H1 (cell line): ENCODE measurements around the gene PDE8B. TPM values are rescaled to one million over a fixed set of nuclear protein-coding genes. Genes with fewer than 3 reads are reported as not detected.

Experiments used
- CTCF ChIA-PET: fragments of 300-600 bp; sonication (Branson Sonifier 250); formaldehyde crosslinking; loops from one replicate; lab custom pipeline; 2021; ENCODE audit not compliant: partially characterized antibody; lab: Charles Lee
- POLR2A ChIA-PET: fragments of 300-600 bp; sonication (Branson Sonifier 250); formaldehyde crosslinking; loops from one replicate; lab custom pipeline; 2021; ENCODE audit warnings: inconsistent platforms; ENCODE audit not compliant: partially characterized antibody; lab: Charles Lee
- DNase-seq, 2 experiments: peaks; one replicate each; pipeline versions ENCODE4 v3.0.0 to v3.0.0-alpha.2; 2010 to 2022; ENCODE audit warnings: low spot score in 2 of 2, low read depth in 1 of 2, mixed read lengths in 1 of 2
- FAIRE-seq: peaks from 2 replicates; lab custom pipeline; 2011; peaks lifted over from hg19 to GRCh38; lab: Jason Lieb, UNC
- H2AFZ ChIP-seq: 2 replicates; pipeline ENCODE4 v1.8.1; 2012; ENCODE audit warnings: low read length, inconsistent platforms
- H2AK5ac ChIP-seq: 2 replicates; pipeline ENCODE4 v1.6.1; 2013; ENCODE audit warnings: low read depth, low read length
- H2BK120ac ChIP-seq: replicated peaks from 2 replicates; pipeline ENCODE3; 2013; ENCODE audit warnings: low read depth, low read length, inconsistent platforms
- H2BK12ac ChIP-seq: 2 replicates; pipeline ENCODE4 v1.6.1; 2013; ENCODE audit warnings: low read depth, low read length
- H2BK15ac ChIP-seq: 2 replicates; pipeline ENCODE4 v1.6.1; 2013; ENCODE audit warnings: low read length
- H2BK20ac ChIP-seq: 2 replicates; pipeline ENCODE4 v1.6.1; 2013; ENCODE audit warnings: low read length
- H2BK5ac ChIP-seq: 2 replicates; pipeline ENCODE4 v1.6.1; 2013; ENCODE audit warnings: low read depth, low read length
- H3K14ac ChIP-seq: 2 replicates; pipeline ENCODE4 v1.6.1; 2013; ENCODE audit warnings: inconsistent platforms; ENCODE audit not compliant: insufficient read length
- H3K18ac ChIP-seq: 2 replicates; pipeline ENCODE4 v1.6.1; 2013; ENCODE audit warnings: low read length; ENCODE audit errors: extremely low read depth
- H3K23ac ChIP-seq: 2 replicates; pipeline ENCODE4 v1.6.1; 2013; ENCODE audit warnings: inconsistent platforms; ENCODE audit not compliant: insufficient read length
- H3K23me2 ChIP-seq: 2 replicates; pipeline ENCODE4 v1.6.1; 2013; ENCODE audit warnings: low read depth, low read length
- H3K27ac ChIP-seq: 2 replicates; pipeline ENCODE4 v1.6.1; 2011; ENCODE audit warnings: low read depth, low read length, inconsistent platforms
- H3K27me3 ChIP-seq, 4 experiments: replicated peaks in 1 of 4; 1 replicate in 1 of 4; 2 replicates in 3 of 4; pipeline versions ENCODE4 v1.6.1 to v1.8.1; 2011 to 2013; ENCODE audit warnings: low read length in 3 of 4, mild to moderate bottlenecking in 3 of 4, inconsistent platforms in 2 of 4, mixed read lengths in 2 of 4, moderate library complexity in 1 of 4; ENCODE audit not compliant: control insufficient read depth in 3 of 4, insufficient read depth in 3 of 4; ENCODE audit errors: extremely low read depth in 1 of 4
- H3K36me3 ChIP-seq, 4 experiments: 2 replicates each; pipeline versions ENCODE4 v1.6.1 to v1.8.1; 2011 to 2013; ENCODE audit warnings: mild to moderate bottlenecking in 4 of 4, low read length in 3 of 4, moderate library complexity in 2 of 4, control low read depth in 1 of 4, inconsistent platforms in 1 of 4; ENCODE audit not compliant: insufficient read depth in 4 of 4, control insufficient read depth in 2 of 4
- H3K4ac ChIP-seq: replicated peaks from 2 replicates; pipeline ENCODE3; 2013; ENCODE audit warnings: low read length, low read depth, mixed read lengths, inconsistent platforms; ENCODE audit not compliant: insufficient read length
- H3K4me1 ChIP-seq, 4 experiments: replicated peaks in 1 of 4; 1 replicate in 1 of 4; 2 replicates in 3 of 4; pipeline versions ENCODE4 v1.6.1 to v1.8.1; 2011 to 2013; ENCODE audit warnings: low read length in 3 of 4, inconsistent platforms in 2 of 4, mixed read lengths in 1 of 4; ENCODE audit not compliant: insufficient read depth in 4 of 4, control insufficient read depth in 3 of 4
- H3K4me2 ChIP-seq, 2 experiments: 2 replicates each; pipeline versions ENCODE4 v1.6.1 to v1.8.1; 2011 to 2013; ENCODE audit warnings: low read depth in 2 of 2, low read length in 2 of 2, control low read depth in 1 of 2, inconsistent platforms in 1 of 2, mild to moderate bottlenecking in 1 of 2; ENCODE audit not compliant: insufficient read depth in 1 of 2
- H3K4me3 ChIP-seq, 4 experiments: fragments of 200-600, 300-600 bp in 1 of 4; sonication (generic), shearing (Covaris generic), sonication (Bioruptor Twin) in 1 of 4; 2 replicates each; pipeline versions ENCODE4 v1.5.1 to v1.8.1; 2011 to 2016; ENCODE audit warnings: low read length in 4 of 4, low read depth in 3 of 4, control low read depth in 2 of 4, inconsistent platforms in 2 of 4, mild to moderate bottlenecking in 2 of 4, mixed read lengths in 1 of 4, moderate library complexity in 1 of 4; ENCODE audit not compliant: insufficient read depth in 2 of 4; ENCODE audit errors: extremely low read depth in 1 of 4
- H3K56ac ChIP-seq: replicated peaks from 2 replicates; pipeline ENCODE3; 2013; ENCODE audit warnings: low read depth, mild to moderate bottlenecking, mixed read lengths, low read length, inconsistent platforms; ENCODE audit not compliant: insufficient read length
- H3K79me1 ChIP-seq: 2 replicates; pipeline ENCODE4 v1.6.1; 2013; ENCODE audit warnings: low read depth, low read length, control low read depth
- H3K79me2 ChIP-seq, 2 experiments: 2 replicates each; pipeline versions ENCODE4 v1.6.1 to v1.8.1; 2012 to 2013; ENCODE audit warnings: low read length in 2 of 2, mild to moderate bottlenecking in 2 of 2, inconsistent platforms in 1 of 2; ENCODE audit not compliant: insufficient read depth in 2 of 2, control insufficient read depth in 1 of 2
- H3K9ac ChIP-seq, 4 experiments: replicated peaks in 1 of 4; 1 replicate in 1 of 4; 2 replicates in 3 of 4; pipeline versions ENCODE4 v1.6.1 to v1.8.1; 2011 to 2013; ENCODE audit warnings: low read depth in 3 of 4, low read length in 3 of 4, control low read depth in 2 of 4, mild to moderate bottlenecking in 2 of 4, moderate library complexity in 2 of 4, inconsistent platforms in 1 of 4; ENCODE audit errors: extremely low read depth in 1 of 4
- H3K9me3 ChIP-seq, 2 experiments: 2 replicates each; pipeline versions ENCODE4 v1.6.1 to v1.8.1; 2012 to 2013; ENCODE audit warnings: mild to moderate bottlenecking in 2 of 2, moderate library complexity in 2 of 2, control low read depth in 1 of 2, inconsistent platforms in 1 of 2, low read depth in 1 of 2, low read length in 1 of 2, mixed read lengths in 1 of 2; ENCODE audit not compliant: insufficient read depth in 2 of 2
- H4K20me1 ChIP-seq, 2 experiments: replicated peaks in 1 of 2; 2 replicates each; pipeline versions ENCODE3 to v1.8.1; 2011 to 2013; ENCODE audit warnings: inconsistent platforms in 2 of 2, low read length in 2 of 2, mild to moderate bottlenecking in 1 of 2; ENCODE audit not compliant: insufficient read depth in 2 of 2, control insufficient read depth in 1 of 2
- H4K5ac ChIP-seq: 2 replicates; pipeline ENCODE4 v1.6.1; 2013; ENCODE audit warnings: low read length, low read depth, mixed read lengths, inconsistent platforms; ENCODE audit not compliant: insufficient read length
- H4K8ac ChIP-seq: 2 replicates; pipeline ENCODE4 v1.8.0; 2013; ENCODE audit warnings: mild to moderate bottlenecking, moderate library complexity, low read length, inconsistent platforms; ENCODE audit not compliant: insufficient read depth; ENCODE audit errors: extremely low read depth
- H4K91ac ChIP-seq: replicated peaks from 2 replicates; pipeline ENCODE3; 2013; ENCODE audit warnings: low read length, mixed read lengths, inconsistent platforms; ENCODE audit not compliant: insufficient read length
- CBX8 ChIP-seq: fragments of 300-800, 300-1000 bp; sonication (generic); IDR thresholded peaks from 2 replicates; pipeline ENCODE4 v1.7.1; 2016; ENCODE audit warnings: low read depth, low read length, borderline replicate concordance
- JUN ChIP-seq: IDR thresholded peaks from 2 replicates; pipeline ENCODE4 v1.6.1; 2011; ENCODE audit warnings: low read depth, mild to moderate bottlenecking, improper control_type of control experiment, low read length
- POLR2AphosphoS5 ChIP-seq: IDR thresholded peaks from 2 replicates; pipeline ENCODE4 v1.6.1; 2011; ENCODE audit warnings: low read depth, low read length
- RBBP5 ChIP-seq: IDR thresholded peaks from 2 replicates; pipeline ENCODE4 v1.7.1; 2012; ENCODE audit warnings: low read depth, mild to moderate bottlenecking, inconsistent platforms, low read length, moderate library complexity, borderline replicate concordance
- SIN3A ChIP-seq, 2 experiments: IDR thresholded peaks in 1 of 2; conservative IDR thresholded peaks in 1 of 2; 2 replicates each; pipeline ENCODE4 v1.6.1; 2011 to 2012; ENCODE audit warnings: low read length in 2 of 2, improper control_type of control experiment in 1 of 2, low read depth in 1 of 2, mild to moderate bottlenecking in 1 of 2
- ZNF274 ChIP-seq: IDR thresholded peaks from 2 replicates; pipeline ENCODE4 v1.7.0; 2012; ENCODE audit warnings: low read length, borderline replicate concordance; ENCODE audit errors: extremely low read depth
- WGBS, 2 experiments: shearing (Covaris generic) in 1 of 2; methylation state at CpG; one replicate each; pipeline versions ENCODE4 v1.1.6 to v1.1.7; 2013 to 2015; ENCODE audit warnings: low lambda C conversion rate in 2 of 2, mixed read lengths in 2 of 2, inconsistent platforms in 1 of 2, low coverage in 1 of 2, missing lambda C conversion rate in 1 of 2; ENCODE audit not compliant: insufficient replicate concordance in 2 of 2, insufficient coverage in 1 of 2, insufficient read length in 1 of 2; ENCODE audit errors: extremely low coverage in 1 of 2, missing lambda C conversion rate in 1 of 2; 5-methylcytosine and 5-hydroxymethylcytosine counted together
- polyA plus RNA-seq, 7 experiments: library from polyadenylated mRNA; depleted of rRNA in 3 of 7; stranded (reverse) in 5 of 7; unstranded in 2 of 7; fragments of >200 nt in 5 of 7; fragments of 200-250 nt in 2 of 7; gene quantifications; 1 replicate in 5 of 7; 2 replicates in 1 of 7; 4 replicates in 1 of 7; pipeline versions ENCODE4 v1.2.1 to v1.2.3, GENCODE V29; 2011 to 2013; ENCODE audit warnings: missing spikeins in 2 of 7, mixed read lengths in 2 of 7
- total RNA-seq: library from RNA; stranded (reverse); fragmentation: NEBNext Ultra II Directional; extraction: Animal tissue kit (Norgen Biotek cat#: 25700); gene quantifications from 2 replicates; pipeline ENCODE4 v1.2.1, GENCODE V29; 2021

Gene PDE8B
- total and polyA plus RNA-seq, 2 of the 8 experiments (the other 6 are each of a cell fraction or from before 2014, with no cell fraction given), result 0.32 to 1.1 TPM

GRCh38 chr5:77454123-77454522, 243.6 kb downstream of the PDE8B start:
- no peak overlapping the region for H3K4me2 ChIP-seq
- no peaks in the 10 kb centered on the region for H3K79me1 ChIP-seq
- no peak overlapping the region for H2AFZ ChIP-seq
- no peak overlapping the region for H3K4me3 ChIP-seq
- H2BK120ac ChIP-seq, result no peak overlapping the region
- no peak overlapping the region for H2AK5ac ChIP-seq
- H4K5ac ChIP-seq, result no peak overlapping the region
- POLR2A ChIA-PET, result interaction anchor here (0.9 kb wide), 1 partner anchor 32 kb away, joined by 3 read pairs; no protein-coding TSS in a partner anchor
- no peak for FAIRE-seq
- no peak for DNase-seq
- no peaks in the 10 kb centered on the region for H4K20me1 ChIP-seq
- no peak overlapping the region for H3K27ac ChIP-seq
- H3K23ac ChIP-seq, result no peak overlapping the region
- H2BK15ac ChIP-seq, result no peak overlapping the region
- TF ChIP-seq CBX8, result no peak
- TF ChIP-seq ZNF274, result no peak
- no peak for TF ChIP-seq SIN3A (conservative IDR thresholded peaks at IDR 0.05 in 1 of 2, IDR thresholded peaks at IDR 0.05 in 1 of 2; ENCODE audit: low read depth in 1 of 2, low read length in 2 of 2)
- no peak for TF ChIP-seq JUN
- no peak for TF ChIP-seq RBBP5
- TF ChIP-seq POLR2AphosphoS5, result no peak
- no peak overlapping the region for H3K9ac ChIP-seq
- no peak overlapping the region for H4K8ac ChIP-seq
- H2BK20ac ChIP-seq, result no peak overlapping the region
- no peak overlapping the region for H4K91ac ChIP-seq
- H2BK12ac ChIP-seq, result no peak overlapping the region
- no peaks in the 10 kb centered on the region for H3K79me2 ChIP-seq
- peaks cover 0 to 6% (median 2%) of the 10 kb centered on the region in 4 experiments; a peak in 4 of 8 replicates for H3K36me3 ChIP-seq
- WGBS, 2 experiments, result 94% methylated on average over 3 of the region's 3 CpGs; no CpG with 5 or more reads in 1 of the 2 experiments
- no peaks in the 10 kb centered on the region for H3K9me3 ChIP-seq
- no peak overlapping the region for H3K18ac ChIP-seq
- H3K23me2 ChIP-seq, result no peaks in the 10 kb centered on the region
- CTCF ChIA-PET, result interaction anchor here (1.0 kb wide), 1 partner anchor 20 kb away, joined by 4 read pairs; no protein-coding TSS in a partner anchor
- H3K4me1 ChIP-seq, result no peaks in the 10 kb centered on the region
- H3K14ac ChIP-seq, result no peak overlapping the region
- no peak overlapping the region for H3K56ac ChIP-seq
- no peaks in the 10 kb centered on the region for H3K27me3 ChIP-seq
- no peak overlapping the region for H2BK5ac ChIP-seq
- H3K4ac ChIP-seq, result no peak overlapping the region
